Stimulated activated CD4-positive, alpha-beta T cell treated with anti-CD3 and anti-CD28 coated beads, Interleukin-4, amount 100 ng/mL, for 48 hours (primary cell): ENCODE data around the gene C10orf67.
"Not testable (repeated sequence)": the region's sequence is repeated elsewhere in the genome, so short reads cannot be mapped to it uniquely, and the experiment has no call there.

Experiments used
- DNase-seq, 2 donors: peaks; one replicate each; pipeline ENCODE4 v3.0.0-alpha.2; 2020; ENCODE audit warnings: low read depth in 2 of 2

C10orf67 gene

DNA sequence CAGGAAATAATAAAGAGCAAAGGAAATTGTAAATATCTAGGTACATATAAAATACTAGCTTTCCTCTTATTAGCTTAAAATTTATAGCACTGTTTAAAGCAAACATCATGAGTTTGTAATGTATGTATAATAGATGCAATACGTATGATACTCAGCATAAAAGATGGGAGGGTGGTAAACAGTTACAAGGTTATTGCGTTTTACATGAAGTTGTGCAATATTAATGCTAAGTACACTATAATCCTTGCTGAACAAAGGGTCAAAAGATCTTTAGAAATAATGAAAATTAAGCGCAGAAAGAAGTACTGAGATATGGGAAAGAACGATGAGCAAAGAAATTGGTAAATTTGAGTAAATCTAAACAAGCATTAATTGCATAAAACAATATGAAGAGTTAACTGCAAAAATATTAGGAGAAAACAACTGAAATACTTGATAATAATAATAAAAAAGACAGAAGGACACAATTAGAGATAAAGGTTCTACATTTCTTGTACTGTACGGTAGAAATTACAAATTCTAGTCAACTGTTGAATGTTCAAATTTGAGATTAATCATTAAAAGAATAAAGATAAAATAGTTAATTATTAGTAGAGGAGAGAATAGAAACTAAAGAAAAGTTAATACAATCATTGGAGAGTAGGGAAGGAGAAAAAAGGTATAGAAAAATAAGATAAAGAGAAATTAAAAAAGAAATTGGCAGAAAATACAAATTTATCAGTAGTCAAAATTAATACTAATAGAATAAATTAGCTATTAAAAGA lies 17.9 kb downstream of the C10orf67 start:
- no peak for DNase-seq

DNA sequence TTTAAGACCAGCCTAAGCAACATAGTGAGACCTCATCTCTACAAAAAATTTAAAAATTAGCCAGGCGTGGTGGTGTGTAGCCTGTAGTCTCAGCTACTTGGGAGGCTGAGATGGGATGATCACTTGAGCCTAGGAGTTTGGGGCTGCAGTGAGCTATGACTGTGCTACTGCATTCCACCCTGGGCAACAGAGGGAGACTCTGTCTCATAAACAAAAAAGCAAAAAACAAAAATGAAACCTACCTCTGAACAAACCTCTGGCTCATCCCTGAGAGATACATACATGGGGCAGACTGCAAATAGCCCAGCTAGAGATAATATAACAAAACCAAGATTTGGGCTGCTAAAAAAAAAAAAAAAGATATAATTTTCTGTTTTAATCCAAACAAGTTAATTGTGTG lies 19.5 kb downstream of the C10orf67 start:
- no peak for DNase-seq

DNA sequence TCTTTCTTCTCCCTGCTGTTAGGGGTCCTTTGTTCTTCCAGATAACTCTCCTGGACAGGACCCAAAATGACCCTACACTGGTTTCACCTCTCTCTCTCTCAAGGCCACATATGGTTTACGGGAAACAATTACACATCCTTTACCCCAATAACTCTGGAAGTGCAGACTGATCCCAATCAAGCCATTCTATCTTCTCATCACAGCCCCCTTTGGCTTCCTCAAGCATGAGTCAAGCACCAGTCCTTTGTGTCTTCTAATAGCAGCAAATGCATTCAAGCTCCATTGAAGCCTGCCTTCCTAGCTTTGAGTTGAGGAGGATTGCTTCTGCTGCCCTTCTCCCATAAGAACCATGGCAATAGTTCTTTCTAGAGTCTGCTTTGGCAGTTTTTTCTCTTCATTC lies 20.2 kb downstream of the C10orf67 start:
- DNase-seq: no peak

DNA sequence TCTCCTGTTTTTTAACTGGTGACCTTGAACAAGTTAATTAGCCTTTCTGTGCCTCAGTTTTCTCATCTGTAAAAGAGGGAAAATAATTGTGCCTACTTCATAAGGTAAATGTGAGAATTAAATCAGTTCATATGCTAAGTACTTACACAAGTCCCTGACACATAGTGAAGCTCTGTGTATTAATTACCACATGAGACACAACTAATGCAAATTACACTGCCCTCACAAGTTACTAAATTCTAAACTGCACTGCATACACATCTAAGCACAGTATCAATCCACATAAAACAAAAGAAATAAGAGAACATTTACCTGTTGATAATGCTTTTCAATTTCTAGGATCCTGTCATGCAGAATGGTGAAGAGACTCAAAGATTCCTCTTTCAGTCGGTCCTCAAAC lies 22.5 kb downstream of the C10orf67 start:
- no peak for DNase-seq

DNA sequence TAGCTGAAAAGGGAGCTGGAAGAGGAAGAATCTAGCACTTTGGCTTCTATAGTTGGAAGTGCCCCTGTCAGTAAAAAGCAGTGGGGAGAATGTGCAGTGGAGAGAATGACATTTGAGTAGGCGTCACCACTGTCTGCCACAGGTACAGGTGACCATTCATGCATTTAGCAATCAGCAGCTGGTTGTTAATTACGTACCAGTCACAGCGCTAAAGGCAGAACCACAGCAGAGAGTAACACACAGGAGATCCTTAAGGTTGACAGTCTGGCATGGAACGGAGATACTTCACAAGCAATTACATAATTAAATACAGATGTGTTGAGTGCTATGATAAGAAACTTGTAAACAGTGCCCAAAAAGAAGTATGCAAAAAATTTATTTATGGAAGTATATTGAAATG lies 24.8 kb downstream of the C10orf67 start:
- no peak for DNase-seq

DNA sequence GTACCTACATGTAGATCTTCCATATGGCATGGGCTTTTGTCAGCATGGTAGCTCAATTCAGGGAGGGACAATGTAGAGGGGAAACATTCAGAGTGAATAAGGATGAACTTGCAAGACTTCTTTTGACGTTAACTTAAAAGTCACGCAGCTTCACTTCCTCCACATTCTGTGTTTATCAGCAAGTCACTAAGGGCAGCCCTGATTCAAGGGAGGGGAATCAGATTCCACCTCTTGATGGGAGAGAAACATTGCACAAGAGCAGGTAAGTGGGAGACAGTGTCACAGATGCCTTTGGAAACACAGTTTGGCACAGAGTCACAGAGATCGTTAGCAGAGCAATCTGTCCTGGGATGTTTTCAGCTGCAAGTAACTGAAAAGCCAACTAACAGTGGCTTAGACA lies 26.2 kb downstream of the C10orf67 start:
- DNase-seq: no peak

DNA sequence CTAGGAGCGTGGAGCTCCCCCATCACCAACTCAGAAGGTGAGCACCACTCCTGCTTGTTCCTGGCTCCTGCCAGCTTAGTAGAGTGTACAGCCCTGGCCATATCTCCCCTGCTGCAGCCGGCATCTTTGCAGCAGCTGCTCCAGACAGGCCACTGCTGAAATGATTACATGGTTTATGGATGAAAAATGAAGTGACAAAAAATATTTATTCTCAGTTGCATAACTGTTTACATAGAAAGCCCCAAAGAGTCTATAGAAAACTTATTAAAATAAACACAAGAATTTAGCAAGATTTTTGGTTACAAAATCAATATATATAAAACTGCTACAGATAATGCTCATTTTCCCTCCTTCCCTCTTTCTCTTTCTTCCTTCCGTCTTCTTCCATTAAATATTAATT lies 27.2 kb downstream of the C10orf67 start:
- no peak for DNase-seq

DNA sequence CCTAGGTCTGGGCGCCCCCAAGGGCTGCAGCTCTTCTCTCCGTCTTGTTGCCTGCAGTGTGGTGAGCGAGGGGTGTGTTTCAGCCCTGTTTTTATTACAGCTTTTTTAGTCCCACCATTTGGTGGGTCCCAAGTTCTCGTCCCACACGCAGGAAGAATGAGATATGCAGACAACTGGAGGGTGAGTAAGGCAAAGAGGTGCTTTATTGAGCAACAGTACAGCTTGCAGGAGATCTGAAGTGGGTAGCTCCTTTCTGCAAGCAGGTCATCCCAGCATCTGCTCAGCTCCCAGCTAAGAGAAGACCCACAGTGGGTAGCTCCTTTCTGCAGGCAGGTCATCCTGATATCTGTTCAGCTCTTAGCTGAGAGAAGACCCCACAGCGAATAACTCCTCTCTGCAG lies 28.2 kb downstream of the C10orf67 start:
- no peak for DNase-seq

DNA sequence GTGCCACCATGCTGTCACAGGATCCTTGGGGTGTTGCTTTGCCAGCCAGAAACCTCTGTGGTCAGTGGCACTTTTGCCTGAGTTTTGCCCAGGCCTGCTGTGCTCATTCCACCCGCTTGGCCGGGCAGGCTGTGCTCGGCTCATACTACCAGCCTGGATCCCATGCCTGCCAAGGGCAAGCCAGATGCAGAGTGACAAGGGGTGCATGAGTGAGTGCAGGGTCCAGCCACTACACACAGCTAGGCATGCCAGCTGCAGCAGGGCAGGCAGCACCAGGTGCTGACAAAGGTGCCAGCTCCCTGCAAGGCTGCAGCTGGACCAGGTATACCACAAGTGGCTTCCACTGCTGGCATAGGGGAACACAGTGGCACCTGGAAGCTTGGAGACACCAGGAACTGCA lies 28.6 kb downstream of the C10orf67 start:
- no peak for DNase-seq

DNA sequence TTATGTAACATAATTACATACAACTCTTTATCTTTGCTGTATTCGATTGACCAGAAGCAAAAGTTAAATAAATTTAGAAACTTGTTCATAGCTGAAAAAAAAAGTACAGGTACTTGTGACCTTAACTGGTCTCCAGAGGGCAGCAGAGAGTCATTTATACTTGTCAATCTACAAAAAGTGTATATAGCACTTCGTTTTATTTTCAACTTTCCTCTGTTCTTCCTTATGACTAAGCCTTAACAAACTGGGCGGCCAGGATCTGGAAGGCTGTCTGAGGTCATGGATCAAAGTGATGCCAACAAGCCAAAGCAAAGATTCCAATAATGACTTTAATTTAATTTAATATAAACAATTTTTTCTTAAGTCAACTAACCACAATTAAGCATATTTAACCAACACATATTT lies 29.8 kb downstream of the C10orf67 start:
- peak in 1 of 2 donors; percentile 37 for DNase-seq

DNA sequence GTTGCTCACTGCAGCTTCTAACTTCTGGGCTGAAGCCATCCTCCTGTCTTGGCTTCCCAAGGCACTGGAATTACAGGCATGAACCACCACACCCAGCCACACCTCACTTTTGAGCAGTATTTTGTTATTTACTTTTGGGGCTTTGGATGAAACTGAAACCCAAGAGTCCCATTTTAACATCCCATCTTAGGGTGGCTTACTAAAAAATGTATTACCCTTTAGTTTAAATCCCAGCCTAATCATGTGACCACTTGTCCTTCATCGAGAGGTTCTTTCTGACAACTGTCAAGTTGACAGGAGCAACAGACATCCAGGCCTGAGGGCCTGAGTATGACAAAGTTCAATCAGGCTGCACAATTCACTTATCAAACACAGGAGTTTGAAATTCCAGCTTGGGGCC lies 33.6 kb downstream of the C10orf67 start:
- DNase-seq: no peak

DNA sequence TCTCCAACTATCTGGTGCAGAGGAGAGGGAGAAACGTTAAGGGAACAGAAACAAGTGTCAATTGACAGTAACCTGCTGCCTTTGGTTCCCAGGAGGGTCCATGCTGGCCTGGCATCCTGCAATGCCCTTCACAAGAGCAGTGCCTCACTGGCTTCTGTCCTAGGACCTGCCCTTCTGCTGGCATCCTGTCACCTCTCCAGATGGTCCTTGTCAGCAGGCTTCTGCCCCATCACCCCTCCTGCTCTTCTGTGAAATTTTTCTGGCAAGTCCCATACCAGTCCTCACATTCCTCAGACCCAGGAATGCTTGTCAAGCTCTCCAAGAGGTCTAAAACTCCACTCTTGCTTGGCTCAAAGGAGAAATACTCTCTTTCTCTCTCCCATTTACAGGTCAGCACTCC lies 34.2 kb downstream of the C10orf67 start:
- DNase-seq: no peak

DNA sequence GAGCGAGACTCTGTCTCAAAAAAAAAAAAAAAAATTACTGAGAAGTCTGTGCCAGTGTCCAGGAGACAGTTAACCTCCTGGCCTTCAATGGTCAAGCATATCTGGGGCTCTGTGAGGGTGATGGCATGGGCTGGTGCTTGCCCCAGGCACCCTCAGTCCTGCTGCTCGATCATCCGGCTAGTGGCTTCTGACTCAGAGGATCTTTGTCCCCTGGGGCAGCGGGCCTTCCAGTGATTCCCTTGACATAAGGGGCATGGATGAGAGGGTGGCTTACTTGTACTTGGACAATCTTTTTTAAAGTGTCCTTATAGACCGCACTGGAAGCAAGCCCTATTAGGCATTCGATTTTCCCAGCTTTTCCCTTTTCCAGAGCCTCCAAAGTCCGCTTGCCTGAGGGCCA lies 44.6 kb downstream of the C10orf67 start:
- not testable (repeated sequence) for DNase-seq

DNA sequence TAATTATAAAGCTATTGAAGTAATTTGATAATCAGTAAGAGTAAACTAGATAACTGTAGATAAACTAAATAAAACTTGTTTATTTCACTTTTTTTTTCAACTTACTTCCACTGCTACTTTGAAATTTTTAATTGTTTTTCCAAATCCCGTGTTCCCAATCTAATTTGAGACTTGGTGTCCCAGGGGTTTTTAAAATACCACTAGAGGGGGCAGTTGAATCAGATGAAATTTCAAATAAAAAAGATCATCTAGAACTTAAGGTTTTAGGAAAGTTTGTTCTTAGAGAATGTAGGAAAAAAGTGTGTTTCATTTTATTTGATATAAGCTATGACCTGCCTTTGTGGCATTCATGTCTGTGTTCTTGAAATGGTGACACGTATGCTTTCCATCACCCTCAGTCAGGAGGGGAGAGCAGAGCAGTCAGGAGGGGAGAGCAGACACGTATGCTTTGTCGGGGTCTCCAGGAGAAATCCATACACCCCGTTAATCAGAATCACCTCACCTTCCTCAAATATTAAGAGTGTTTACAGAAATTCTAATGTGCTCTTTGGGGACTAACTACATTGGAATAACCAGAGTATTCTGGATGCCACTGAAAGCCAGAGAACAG lies 49.9 kb downstream of the C10orf67 start:
- no peak for DNase-seq

DNA sequence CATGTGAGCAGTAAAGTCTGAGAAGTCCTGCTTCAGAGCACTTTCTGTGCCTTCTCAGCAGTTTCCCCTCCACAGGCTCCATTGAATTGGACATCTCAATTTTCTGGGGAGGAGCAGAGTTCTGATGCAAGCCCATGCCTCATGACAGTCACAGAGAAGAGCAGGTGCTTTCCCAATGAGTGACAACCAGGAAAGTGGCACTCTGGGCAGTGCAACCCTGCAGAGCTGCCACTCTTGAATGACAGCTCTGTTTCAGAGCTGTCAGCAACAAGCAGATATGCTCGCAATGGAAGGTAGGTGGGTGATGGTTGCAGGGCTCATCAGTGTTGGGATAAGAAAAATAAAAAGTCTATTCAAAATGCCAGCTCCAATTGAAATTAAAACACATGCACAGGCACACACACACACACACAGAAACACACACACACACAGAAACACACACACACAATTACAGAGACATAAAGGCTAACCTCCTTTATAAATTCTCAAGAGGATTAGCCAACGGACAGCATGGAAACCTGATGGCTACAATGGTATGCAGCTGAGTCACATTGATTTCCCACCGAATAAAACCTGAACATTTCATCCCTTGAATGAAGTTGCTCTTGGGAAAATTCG lies 50.5 kb downstream of the C10orf67 start:
- no peak for DNase-seq

DNA sequence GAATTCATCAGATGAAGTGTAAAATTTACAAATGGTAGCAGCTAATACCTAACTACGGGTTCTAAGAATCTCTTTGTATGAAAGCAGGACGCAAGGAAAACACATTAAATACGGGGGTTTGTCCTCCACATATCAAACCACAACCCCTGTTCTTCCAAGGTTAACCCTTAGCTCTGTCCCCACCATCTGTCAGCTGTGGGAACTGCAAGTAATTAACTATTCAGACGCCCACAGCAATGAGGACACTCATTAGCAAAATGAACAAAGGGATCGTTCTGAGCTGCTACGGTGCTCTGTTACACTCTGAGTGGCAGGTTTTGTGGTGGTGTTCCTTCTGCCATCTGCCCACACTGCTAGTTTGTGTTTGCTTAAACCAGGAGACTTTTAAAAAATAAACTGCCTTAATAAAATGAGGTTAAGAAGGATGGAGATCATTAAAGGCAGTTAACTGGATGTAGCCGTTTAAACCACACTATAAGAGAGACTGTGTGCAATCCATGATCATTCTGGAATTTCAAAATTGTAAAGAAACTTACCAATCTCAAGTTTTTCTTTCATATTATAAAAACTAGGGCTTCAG lies 51.4 kb downstream of the C10orf67 start:
- DNase-seq: peak; percentile 24

DNA sequence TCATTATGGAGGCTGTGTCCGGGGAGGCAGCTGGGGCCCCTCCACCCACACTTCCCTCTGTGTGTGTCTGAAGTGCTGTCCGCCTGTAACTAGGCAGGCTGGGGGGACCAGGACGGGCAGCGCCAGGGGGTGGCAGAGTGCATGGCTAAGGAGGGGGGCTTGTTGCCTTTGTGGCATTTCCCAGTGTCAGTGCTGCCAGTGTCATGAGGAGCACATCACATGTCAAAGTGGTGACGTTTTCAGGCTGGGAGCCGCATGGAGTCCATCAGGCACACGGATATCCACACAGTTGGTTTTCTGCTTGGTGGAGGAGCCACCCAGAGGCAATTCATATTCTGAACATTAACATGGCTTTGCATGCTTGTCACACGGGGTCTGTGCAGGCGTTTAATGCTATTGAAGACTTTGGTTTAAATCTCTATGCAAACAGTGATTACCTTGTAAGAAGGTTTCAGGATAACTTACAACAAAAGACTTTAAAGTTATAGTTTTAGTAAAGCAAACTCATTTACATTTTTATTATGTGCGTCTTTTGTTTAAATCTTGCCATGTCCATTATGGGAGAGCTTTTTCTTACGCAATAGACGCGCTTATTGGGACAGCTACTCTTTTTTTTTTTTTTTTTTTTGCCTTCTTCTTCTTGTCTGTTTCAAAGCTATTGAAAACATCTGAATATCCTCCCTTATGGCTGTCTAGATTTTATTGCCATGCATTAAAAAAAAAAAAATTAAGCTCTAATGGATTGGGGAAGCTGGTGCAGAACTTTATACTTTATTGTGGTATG lies 52.9 kb downstream of the C10orf67 start:
- no peak for DNase-seq

DNA sequence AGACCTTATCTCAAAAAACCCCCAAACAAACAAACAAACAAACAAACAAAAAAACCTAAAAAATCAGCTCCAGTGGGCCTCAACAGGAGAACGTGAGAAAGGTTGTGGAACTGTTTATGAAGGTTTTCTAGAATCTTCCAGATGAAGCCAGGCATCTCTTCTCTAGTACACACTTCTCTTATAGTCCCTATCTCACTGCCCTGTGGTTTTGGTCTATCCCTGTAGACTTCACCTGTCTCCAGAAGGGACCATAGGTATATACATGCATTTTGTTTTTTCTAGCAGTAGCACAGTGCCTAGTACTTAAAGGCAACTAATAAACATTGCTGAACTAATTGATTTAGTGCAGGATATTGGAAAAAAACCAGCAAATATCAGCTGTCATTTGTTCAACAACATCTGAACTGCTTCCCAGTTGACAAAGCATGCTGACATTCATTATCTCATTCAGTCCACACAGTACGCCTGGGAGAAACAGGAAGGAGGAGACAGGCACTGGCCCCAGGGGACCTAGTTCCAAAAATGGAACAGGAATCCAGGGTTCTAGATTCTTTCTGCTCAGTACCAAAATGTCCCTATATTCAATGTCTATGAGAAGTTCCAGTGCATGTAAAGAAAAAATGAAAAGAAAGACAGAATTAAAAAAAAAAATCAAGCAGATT lies 59.8 kb downstream of the C10orf67 start:
- no peak for DNase-seq

DNA sequence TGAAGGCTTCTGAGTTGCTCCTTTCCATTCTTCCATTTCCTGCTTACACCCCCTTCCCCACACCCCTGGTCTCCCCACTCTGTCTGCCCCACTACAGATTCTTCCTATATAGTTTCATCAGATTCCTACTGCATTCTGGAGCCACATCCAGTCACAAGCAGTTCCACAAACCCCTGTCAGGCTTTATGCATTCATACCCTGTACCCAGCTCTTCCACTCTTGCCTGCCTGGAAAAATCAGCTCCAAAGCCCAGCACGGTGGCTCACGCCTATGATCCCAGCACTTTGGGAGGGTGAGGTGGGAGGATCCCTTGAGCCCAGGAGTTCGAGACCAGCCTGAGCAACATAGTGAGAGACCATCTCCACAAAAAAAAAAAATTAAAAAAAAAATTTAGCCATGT lies 60.4 kb downstream of the C10orf67 start:
- DNase-seq: no peak

DNA sequence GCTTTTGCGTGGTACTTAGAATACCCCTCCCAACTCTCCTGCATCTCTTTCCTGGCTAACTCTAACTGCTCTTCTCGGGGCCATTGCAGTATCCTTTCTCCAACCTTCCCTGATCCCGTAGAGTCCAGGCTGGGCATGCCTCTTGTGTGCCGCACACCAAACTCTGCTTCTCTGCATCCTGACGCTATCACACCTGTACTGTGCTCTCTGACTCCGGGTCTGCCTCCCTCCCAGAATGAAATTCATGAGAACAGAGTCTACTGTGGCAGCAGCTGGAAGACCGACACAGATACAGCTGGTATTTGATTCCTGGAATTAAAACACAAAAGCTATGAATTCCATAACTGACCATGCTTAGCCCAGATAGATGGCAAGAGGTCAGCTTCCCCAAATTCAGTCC lies 60.9 kb downstream of the C10orf67 start:
- DNase-seq: no peak

DNA sequence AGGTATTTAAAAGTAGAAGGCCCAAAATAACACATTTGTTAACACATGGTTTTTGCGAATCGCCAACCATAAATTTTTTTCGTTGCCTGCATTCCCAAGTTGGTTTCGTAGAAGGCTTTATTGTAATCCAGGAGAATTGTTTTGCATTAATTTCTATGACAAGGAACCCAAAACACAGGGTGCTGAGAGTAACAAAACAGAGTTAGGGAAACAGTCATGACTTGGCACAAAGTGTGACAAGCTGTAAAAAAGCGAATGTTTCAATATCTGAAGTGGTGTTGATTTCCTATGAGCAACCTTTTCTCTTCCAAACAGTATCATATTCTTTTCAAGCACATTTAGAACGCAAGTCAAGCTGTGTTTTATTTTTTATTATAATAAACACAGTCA lies 63.6 kb downstream of the C10orf67 start:
- DNase-seq: no peak
